Measurements from ENCODE around the gene COMMD10. TPM values are rescaled to one million over a fixed set of nuclear protein-coding genes. Genes with fewer than 3 reads are reported as not detected.

COMMD10 gene
- total RNA-seq, 6 experiments from 2014 or later, result 19.0 to 25.0 (median 22.0) TPM

GRCh38 chr5:116313366-116313765 is 228.5 kb downstream of the COMMD10 start:
- DNase-seq, result no peak
- TF ChIP-seq CTCF (IDR thresholded peaks at IDR 0.05), result no peak
- Mint-ChIP-seq H3K9me3 (peaks cover 4% of the 10 kb centered on the region), H3K4me3 (peak overlapping the region; percentile 49; the same call in 1 of the 2 replicates), H3K4me1 (ENCODE audit: low read depth) (peaks cover 7% of the 10 kb centered on the region), H3K36me3 (ENCODE audit: low read depth) (peaks cover 6% of the 10 kb centered on the region), H3K27me3 (ENCODE audit: insufficient read depth) (no peaks in the 10 kb centered on the region), H3K27ac (no peak overlapping the region)

- Mint-ChIP-seq H3K36me3 (ENCODE audit: low read depth) (0 out of 2 replicates have a peak, but pooled peaks cover 7% of the 10 kb centered on the region), H3K27ac (no peak overlapping the region), H3K9me3 (no peaks in the 10 kb centered on the region), H3K27me3 (ENCODE audit: insufficient read depth) (no peaks in the 10 kb centered on the region), H3K4me3 (no peak overlapping the region), H3K4me1 (ENCODE audit: low read depth) (peaks cover 7% of the 10 kb centered on the region)
- DNase-seq, result no peak
- TF ChIP-seq CTCF (IDR thresholded peaks at IDR 0.05), result no peak
Measured at GRCh38 chr5:116315531-116315930, 230.7 kb downstream of the COMMD10 start.

DNA sequence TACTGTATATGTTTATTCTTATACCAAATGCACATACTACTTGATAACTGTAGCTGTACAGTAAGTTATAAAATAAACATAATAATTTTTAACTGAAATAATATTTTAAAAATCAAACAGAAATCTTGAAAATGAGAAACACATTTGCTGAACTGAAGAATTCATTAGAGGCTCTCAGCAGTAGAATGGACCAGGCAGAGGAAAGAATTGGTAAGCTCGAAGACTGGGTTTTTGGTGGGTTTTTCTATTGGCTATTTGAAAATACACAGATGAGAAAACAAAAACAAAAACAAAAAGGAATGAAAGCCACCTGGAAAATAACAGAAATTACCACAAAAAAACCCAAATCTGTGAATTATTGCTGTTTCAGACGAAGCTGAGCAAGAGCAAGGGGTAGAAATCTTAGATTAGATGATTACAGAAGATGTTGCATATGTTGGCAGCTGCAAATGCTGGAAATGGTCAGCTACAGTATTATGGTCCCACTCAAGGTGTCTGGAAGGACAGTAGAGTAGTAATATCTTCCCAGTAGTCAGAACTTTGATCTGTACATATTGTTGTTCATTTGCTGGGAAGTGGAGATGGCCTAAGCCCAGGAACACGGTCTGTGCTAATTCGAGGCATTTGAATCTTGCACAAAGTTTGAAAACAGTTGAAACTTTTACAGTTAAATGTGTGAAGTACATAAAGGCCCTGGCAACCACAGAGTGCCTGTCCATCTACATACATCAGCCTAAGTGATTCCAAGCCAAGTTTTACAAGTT is 233.4 kb downstream of the COMMD10 start:
- no peaks in the 10 kb centered on the region for H3K27me3 Mint-ChIP-seq (ENCODE audit: insufficient read depth)
- no peak for DNase-seq
- peaks cover 3% of the 10 kb centered on the region for H3K4me1 Mint-ChIP-seq (ENCODE audit: low read depth)
- TF ChIP-seq CTCF (IDR thresholded peaks at IDR 0.05), result no peak
- H3K27ac Mint-ChIP-seq, result no peak overlapping the region
- no peaks in the 10 kb centered on the region for H3K9me3 Mint-ChIP-seq
- H3K36me3 Mint-ChIP-seq (ENCODE audit: low read depth), result 0 out of 2 replicates have a peak, but pooled peaks cover 10% of the 10 kb centered on the region
- no peak overlapping the region for H3K4me3 Mint-ChIP-seq

DNA sequence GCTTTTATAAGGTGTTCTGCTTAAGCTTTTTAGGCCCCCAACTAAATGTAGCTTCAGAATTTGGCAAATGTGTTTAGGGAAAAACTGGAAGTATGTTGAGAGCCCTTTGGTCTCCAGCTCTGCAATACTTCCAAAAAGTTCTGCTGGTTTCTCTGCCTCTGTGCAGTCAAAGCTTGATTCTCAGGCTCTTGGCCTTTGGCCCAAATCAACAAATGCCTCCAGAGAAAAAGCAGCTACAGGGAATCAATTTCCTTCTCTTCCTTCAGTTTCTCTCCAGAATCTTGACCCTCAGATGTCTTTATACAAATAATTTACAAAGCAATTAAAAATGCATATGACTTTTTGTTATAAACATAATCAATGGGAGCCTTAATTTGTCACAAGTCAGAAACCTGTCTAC is 235.7 kb downstream of the COMMD10 start:
- no peaks in the 10 kb centered on the region for H3K4me1 Mint-ChIP-seq (ENCODE audit: low read depth)
- H3K4me3 Mint-ChIP-seq, result no peak overlapping the region
- H3K9me3 Mint-ChIP-seq, result no peaks in the 10 kb centered on the region
- TF ChIP-seq CTCF (IDR thresholded peaks at IDR 0.05), result no peak
- no peak for DNase-seq
- peaks cover 15% of the 10 kb centered on the region; the same call in 1 of the 2 replicates for H3K36me3 Mint-ChIP-seq (ENCODE audit: low read depth)
- H3K27me3 Mint-ChIP-seq (ENCODE audit: insufficient read depth), result no peaks in the 10 kb centered on the region; the same call in 1 of the 2 replicates
- H3K27ac Mint-ChIP-seq, result no peak overlapping the region

DNA sequence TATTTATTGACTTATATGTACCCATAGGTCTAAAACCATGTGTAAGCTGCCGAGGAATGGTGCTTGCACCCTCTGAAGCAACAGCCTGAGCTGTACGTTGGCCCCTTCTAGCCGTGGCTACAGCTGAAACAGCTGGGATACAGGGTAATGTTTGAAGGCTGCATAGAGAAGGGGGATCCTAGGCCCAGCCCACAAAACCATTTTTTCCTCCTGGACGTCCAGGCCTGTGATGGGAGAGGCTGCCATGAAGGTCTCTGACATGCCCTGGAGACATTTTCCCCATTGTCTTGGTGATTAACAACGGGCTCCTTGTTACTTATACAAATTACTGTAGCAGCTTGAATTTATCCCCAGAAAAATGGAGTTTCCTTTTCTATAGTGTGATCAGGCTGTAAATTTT is 244.7 kb downstream of the COMMD10 start:
- H3K27me3 Mint-ChIP-seq (ENCODE audit: insufficient read depth), result no peaks in the 10 kb centered on the region; the same call in 1 of the 2 replicates
- H3K36me3 Mint-ChIP-seq (ENCODE audit: low read depth), result peaks cover 47% of the 10 kb centered on the region
- H3K4me3 Mint-ChIP-seq, result no peak overlapping the region
- no peaks in the 10 kb centered on the region for H3K4me1 Mint-ChIP-seq (ENCODE audit: low read depth)
- no peak overlapping the region for H3K27ac Mint-ChIP-seq
- DNase-seq, result no peak
- peaks cover 28% of the 10 kb centered on the region for H3K9me3 Mint-ChIP-seq
- TF ChIP-seq CTCF (IDR thresholded peaks at IDR 0.05), result no peak

Measured in HFFc6 (cell line).